Right atrium auricular region (tissue), 2 donors: Measurements from ENCODE around the gene FBXO44. TPM values are rescaled to one million over a fixed set of nuclear protein-coding genes. Genes with fewer than 3 reads are reported as not detected.

Experiments used
- DNase-seq: peaks from one replicate; pipeline ENCODE4 v3.0.0-alpha.2; 2019; ENCODE audit warnings: low spot score
- H3K27ac ChIP-seq, 2 donors: fragments of 200-600 bp; sonication (generic); 1 replicate in 1 of 2; 2 replicates in 1 of 2; pipeline ENCODE4 v1.5.1; 2016 to 2019
- H3K27me3 ChIP-seq, 2 donors: fragments of 200-600 bp; sonication (generic); one replicate each; pipeline versions ENCODE4 v1.5.1 to v1.6.0; 2017 to 2019
- H3K36me3 ChIP-seq: fragments of 200-600 bp; sonication (generic); one replicate; pipeline ENCODE4 v1.5.1; 2016
- H3K4me1 ChIP-seq, 2 donors: fragments of 200-600 bp; sonication (generic); one replicate each; pipeline versions ENCODE4 v1.5.1 to v1.6.0; 2017 to 2019
- H3K4me3 ChIP-seq, 2 donors: fragments of 200-600 bp; sonication (generic); 1 replicate in 1 of 2; 2 replicates in 1 of 2; pipeline ENCODE4 v1.5.1; 2017 to 2019; ENCODE audit warnings: mild to moderate bottlenecking in 1 of 2, moderate library complexity in 1 of 2
- H3K9me3 ChIP-seq, 2 donors: fragments of 200-600 bp; sonication (generic); one replicate each; pipeline ENCODE4 v1.5.1; 2019
- CTCF ChIP-seq, 2 donors: fragments of 200-600 bp; sonication (generic); IDR thresholded peaks; one replicate each; pipeline ENCODE4 v1.5.1; 2019; ENCODE audit warnings: antibody characterized with exemption in 2 of 2
- total RNA-seq, 2 donors: library from RNA; depleted of rRNA; stranded (reverse); fragments of >200 nt; gene quantifications; one replicate each; pipeline ENCODE4 v1.1.0, GENCODE V29; 2016

The FBXO44 gene
- total RNA-seq, 2 donors from 2014 or later = 15.5 to 20.5 TPM

DNA sequence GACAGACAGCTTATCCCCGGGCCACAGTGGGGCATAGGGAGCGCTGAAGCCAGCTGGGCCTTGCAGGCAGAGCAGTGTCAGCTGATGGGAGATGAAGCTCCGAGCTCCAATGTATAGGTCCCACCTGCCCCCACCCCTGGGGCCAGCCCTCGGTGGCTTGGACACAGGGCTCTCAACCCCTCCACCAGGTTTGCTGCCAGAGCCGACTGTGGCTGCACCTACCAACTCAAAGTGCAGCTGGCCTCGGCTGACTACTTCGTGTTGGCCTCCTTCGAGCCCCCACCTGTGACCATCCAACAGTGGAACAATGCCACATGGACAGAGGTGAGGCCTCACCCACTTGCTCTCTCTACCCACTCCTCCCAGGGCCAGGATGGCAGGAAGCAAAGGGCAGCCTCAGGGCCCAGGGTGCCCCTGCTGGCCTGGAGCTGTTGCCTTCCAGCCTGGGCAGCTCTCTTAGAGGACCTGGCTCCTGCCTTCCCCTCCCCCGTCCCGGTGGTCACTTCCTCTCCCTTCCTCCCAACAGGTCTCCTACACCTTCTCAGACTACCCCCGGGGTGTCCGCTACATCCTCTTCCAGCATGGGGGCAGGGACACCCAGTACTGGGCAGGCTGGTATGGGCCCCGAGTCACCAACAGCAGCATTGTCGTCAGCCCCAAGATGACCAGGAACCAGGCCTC is 18.6 kb downstream of the FBXO44 start:
- TF ChIP-seq CTCF (IDR thresholded peaks at IDR 0.05) = no peak
- DNase-seq = no peak
- Histone ChIP-seq H3K4me1 (no peaks in the 10 kb centered on the region), H3K4me3 (no peak overlapping the region), H3K9me3 (no peaks in the 10 kb centered on the region), H3K27me3 (no peaks in the 10 kb centered on the region), H3K27ac (no peak overlapping the region), H3K36me3 (peaks cover 26% of the 10 kb centered on the region)

DNA sequence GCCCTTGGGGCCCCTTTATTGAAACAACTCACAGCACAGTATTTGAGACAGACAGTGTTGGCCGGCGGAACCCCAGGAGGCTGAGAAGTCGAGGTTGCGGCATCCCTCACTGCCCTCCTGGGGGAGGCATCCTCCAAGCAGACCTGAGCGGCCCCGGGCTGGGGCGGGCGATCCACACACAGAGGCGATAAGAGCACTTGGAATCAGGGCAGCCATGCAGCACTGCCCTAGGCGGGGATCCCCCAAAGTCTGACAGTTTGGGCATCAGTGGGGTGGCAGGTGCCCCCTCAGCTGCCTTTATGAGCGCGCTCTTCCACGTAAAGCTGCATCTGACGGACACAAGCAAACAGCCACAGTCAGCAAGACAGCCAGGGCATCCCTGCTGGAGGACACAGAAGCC is 19.8 kb downstream of the FBXO44 start:
- no peaks in the 10 kb centered on the region for H3K9me3 ChIP-seq
- H3K4me3 ChIP-seq = no peak overlapping the region
- H3K4me1 ChIP-seq = no peaks in the 10 kb centered on the region
- no peak for TF ChIP-seq CTCF (IDR thresholded peaks at IDR 0.05)
- H3K27ac ChIP-seq = no peak overlapping the region
- no peak for DNase-seq
- H3K27me3 ChIP-seq = no peaks in the 10 kb centered on the region
- peaks cover 26% of the 10 kb centered on the region for H3K36me3 ChIP-seq

- TF ChIP-seq CTCF (IDR thresholded peaks at IDR 0.05) = no peak
- H3K36me3 ChIP-seq = peaks cover 26% of the 10 kb centered on the region
These were observed 20.6 kb downstream of the FBXO44 start for GRCh38 chr1:11675325-11675724.

DNA sequence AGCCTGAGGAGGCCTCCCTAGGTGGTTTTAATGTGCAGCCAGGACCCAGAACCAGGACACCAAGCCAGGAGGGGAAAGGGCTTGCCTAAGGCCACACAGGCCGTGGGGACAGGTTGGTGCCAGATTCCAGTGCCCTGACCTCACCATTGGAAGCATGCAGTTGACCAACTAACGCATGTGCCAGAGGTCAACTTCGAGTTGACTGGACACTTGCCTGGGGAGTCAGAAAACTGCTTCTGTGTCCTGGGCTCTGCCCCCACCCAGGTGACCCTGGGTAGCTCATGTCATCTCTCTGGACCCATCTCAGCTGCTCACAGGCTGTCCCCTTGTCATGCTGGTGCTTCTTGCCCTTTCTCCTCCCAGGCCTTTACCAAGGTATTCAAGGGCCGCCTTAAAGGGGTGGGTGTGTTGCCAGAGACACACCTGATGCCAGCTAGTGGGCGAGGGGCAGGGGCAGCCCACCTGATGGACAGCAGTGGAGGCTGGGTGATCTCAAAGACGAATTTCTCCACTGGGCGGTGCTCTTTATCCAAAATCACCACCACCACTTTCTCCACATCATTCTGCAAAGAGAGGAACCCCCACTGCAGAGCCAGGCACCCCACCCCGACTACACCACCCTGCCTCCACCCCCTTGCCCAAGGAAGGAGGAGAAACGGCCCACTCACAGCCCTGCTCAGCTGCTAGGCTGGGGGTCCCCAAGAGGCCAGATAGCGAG is 21.9 kb downstream of the FBXO44 start:
- H3K4me3 ChIP-seq = no peak overlapping the region
- no peak for DNase-seq
- no peak overlapping the region for H3K27ac ChIP-seq
- peaks cover 0 to 8% of the 10 kb centered on the region in 2 donors for H3K4me1 ChIP-seq
- no peak for TF ChIP-seq CTCF (IDR thresholded peaks at IDR 0.05)
- no peaks in the 10 kb centered on the region for H3K27me3 ChIP-seq
- H3K36me3 ChIP-seq = peaks cover 26% of the 10 kb centered on the region
- no peaks in the 10 kb centered on the region for H3K9me3 ChIP-seq

More at GRCh38 chr1:11675325-11675724, 20.6 kb downstream of the FBXO44 start:
- H3K4me3 ChIP-seq = no peak overlapping the region
- no peak overlapping the region for H3K27ac ChIP-seq
- no peaks in the 10 kb centered on the region for H3K9me3 ChIP-seq
- H3K4me1 ChIP-seq = peaks cover 0 to 3% of the 10 kb centered on the region in 2 donors
- no peak for DNase-seq
- no peaks in the 10 kb centered on the region for H3K27me3 ChIP-seq

- Histone ChIP-seq H3K4me1 (peaks cover 0 to 13% of the 10 kb centered on the region in 2 donors), H3K4me3 (no peak overlapping the region), H3K36me3 (peaks cover 23% of the 10 kb centered on the region), H3K27ac (no peak overlapping the region), H3K27me3 (no peaks in the 10 kb centered on the region), H3K9me3 (no peaks in the 10 kb centered on the region)
- TF ChIP-seq CTCF (IDR thresholded peaks at IDR 0.05) = no peak
- DNase-seq = no peak
These were observed 23.8 kb downstream of the FBXO44 start for GRCh38 chr1:11678442-11678841.
